GM18498 (cell line): ENCODE measurements around the gene CDK18.

Source experiments
- ATAC-seq: cut with Tn5 transposase; IDR thresholded peaks from one replicate; pipeline ENCODE4 v1.9.1; 2021; ENCODE audit warnings: mild to moderate bottlenecking, moderate library complexity; ENCODE audit not compliant: unreplicated experiment

The CDK18 gene

GRCh38 chr1:205502111-205502810 is 2.2 kb upstream of the CDK18 start:
- no peak for ATAC-seq

GRCh38 chr1:205502992-205503391 is 1.5 kb upstream of the CDK18 start:
- ATAC-seq: no peak

- ATAC-seq: no peak
Measured at GRCh38 chr1:205505076-205505729, 734 bp downstream of the CDK18 start.

GRCh38 chr1:205505791-205506190 is 1.3 kb downstream of the CDK18 start:
- no peak for ATAC-seq

GRCh38 chr1:205506409-205507200 is 2.1 kb downstream of the CDK18 start:
- no peak for ATAC-seq

- ATAC-seq: no peak
Measured at GRCh38 chr1:205508227-205508714, 3.8 kb downstream of the CDK18 start.

- no peak for ATAC-seq
Measured at GRCh38 chr1:205510308-205510950, 6.0 kb downstream of the CDK18 start.

GRCh38 chr1:205510951-205511330 is 6.5 kb downstream of the CDK18 start:
- no peak for ATAC-seq

- no peak for ATAC-seq
Measured at GRCh38 chr1:205512059-205513045, 7.9 kb downstream of the CDK18 start.

GRCh38 chr1:205513774-205514173 is 9.3 kb downstream of the CDK18 start:
- no peak for ATAC-seq

GRCh38 chr1:205514211-205515142 is 10.0 kb downstream of the CDK18 start:
- ATAC-seq: no peak

GRCh38 chr1:205515781-205516253 is 11.3 kb downstream of the CDK18 start:
- ATAC-seq: no peak

- no peak for ATAC-seq
Measured at GRCh38 chr1:205516362-205516761, 11.9 kb downstream of the CDK18 start.

- no peak for ATAC-seq
Measured at GRCh38 chr1:205517288-205517687, 12.8 kb downstream of the CDK18 start.

- ATAC-seq: no peak
Measured at GRCh38 chr1:205517763-205518162, 13.3 kb downstream of the CDK18 start.

GRCh38 chr1:205518661-205519540 is 14.4 kb downstream of the CDK18 start:
- ATAC-seq: no peak

GRCh38 chr1:205519541-205520131 is 15.2 kb downstream of the CDK18 start:
- no peak for ATAC-seq
